ENCODE data around the gene ZHX3. TPM values are rescaled to one million over a fixed set of nuclear protein-coding genes. Genes with fewer than 3 reads are reported as not detected.

ZHX3 gene
- total and polyA plus RNA-seq, 4 donors: 3.2 to 30.0 (median 8.0) TPM

DNA sequence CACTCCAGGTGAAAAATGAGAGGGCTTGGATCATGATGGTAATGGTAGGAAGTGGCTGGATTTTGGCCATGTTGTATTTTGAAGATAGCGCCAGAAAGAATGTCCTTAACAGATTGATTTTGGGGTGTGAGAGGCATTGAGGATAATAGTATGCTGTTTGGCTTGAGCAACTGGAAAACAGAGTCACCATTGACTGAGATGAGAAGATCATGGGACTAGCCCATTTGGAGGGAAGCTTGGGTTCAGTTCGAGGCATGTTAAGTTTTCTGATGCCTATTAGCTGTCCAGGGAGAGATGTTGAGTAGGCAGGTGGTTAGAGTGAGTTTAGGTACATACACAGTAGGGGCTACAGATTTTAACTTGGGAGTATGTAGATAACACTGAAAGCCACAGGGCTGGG lies 156.8 kb downstream of the ZHX3 start:
- 96% methylated on average over 2 of the region's 2 CpGs for WGBS
- no peak for TF ChIP-seq HNF4G (IDR thresholded peaks at IDR 0.05)
- TF ChIP-seq YY1 (IDR thresholded peaks at IDR 0.05): no peak
- no peak for TF ChIP-seq FOXA2 (IDR thresholded peaks at IDR 0.05)
- no peak for TF ChIP-seq RXRA (IDR thresholded peaks at IDR 0.05)
- no peak for TF ChIP-seq HNF4A (conservative IDR thresholded peaks at IDR 0.05)
- TF ChIP-seq, protein P1, sequence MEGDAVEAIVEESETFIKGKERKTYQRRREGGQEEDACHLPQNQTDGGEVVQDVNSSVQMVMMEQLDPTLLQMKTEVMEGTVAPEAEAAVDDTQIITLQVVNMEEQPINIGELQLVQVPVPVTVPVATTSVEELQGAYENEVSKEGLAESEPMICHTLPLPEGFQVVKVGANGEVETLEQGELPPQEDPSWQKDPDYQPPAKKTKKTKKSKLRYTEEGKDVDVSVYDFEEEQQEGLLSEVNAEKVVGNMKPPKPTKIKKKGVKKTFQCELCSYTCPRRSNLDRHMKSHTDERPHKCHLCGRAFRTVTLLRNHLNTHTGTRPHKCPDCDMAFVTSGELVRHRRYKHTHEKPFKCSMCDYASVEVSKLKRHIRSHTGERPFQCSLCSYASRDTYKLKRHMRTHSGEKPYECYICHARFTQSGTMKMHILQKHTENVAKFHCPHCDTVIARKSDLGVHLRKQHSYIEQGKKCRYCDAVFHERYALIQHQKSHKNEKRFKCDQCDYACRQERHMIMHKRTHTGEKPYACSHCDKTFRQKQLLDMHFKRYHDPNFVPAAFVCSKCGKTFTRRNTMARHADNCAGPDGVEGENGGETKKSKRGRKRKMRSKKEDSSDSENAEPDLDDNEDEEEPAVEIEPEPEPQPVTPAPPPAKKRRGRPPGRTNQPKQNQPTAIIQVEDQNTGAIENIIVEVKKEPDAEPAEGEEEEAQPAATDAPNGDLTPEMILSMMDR (IDR thresholded peaks at IDR 0.05; ENCODE audit: low read depth, low read length, missing input control): no peak
- TF ChIP-seq SP1 (IDR thresholded peaks at IDR 0.05): no peak
- no peak for TF ChIP-seq NR2F2 (IDR thresholded peaks at IDR 0.05)
- no peak for TF ChIP-seq TAF1 (conservative IDR thresholded peaks at IDR 0.05)
- TF ChIP-seq, protein P2, sequence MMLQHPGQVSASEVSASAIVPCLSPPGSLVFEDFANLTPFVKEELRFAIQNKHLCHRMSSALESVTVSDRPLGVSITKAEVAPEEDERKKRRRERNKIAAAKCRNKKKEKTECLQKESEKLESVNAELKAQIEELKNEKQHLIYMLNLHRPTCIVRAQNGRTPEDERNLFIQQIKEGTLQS (IDR thresholded peaks at IDR 0.05): no peak
- TF ChIP-seq MAX (IDR thresholded peaks at IDR 0.05): no peak
- H3K4me1 ChIP-seq (ENCODE audit: control insufficient read depth in 4 of 4, insufficient read depth in 4 of 4, low read length in 3 of 4): peaks cover 0 to 4% (median 0%) of the 10 kb centered on the region in 4 donors
- peaks cover 2 to 26% (median 12%) of the 10 kb centered on the region in 4 donors for H3K36me3 ChIP-seq (ENCODE audit: control insufficient read depth in 4 of 4, insufficient read depth in 3 of 4, low read depth in 1 of 4, low read length in 3 of 4)
- H3K27ac ChIP-seq (ENCODE audit: low read depth in 1 of 2, low read length in 2 of 2): no peak overlapping the region
- no peak for DNase-seq (ENCODE audit: low spot score)
- no peaks in the 10 kb centered on the region for H3K27me3 ChIP-seq (ENCODE audit: control insufficient read depth in 4 of 4, insufficient read depth in 4 of 4, low read length in 3 of 4)
- no peaks in the 10 kb centered on the region for H3K9me3 ChIP-seq (ENCODE audit: control insufficient read depth in 4 of 4, low read length in 3 of 4)
- H3K4me3 ChIP-seq (ENCODE audit: low read depth in 1 of 3, low read length in 3 of 3): no peak overlapping the region
- no peak overlapping the region for H3K9ac ChIP-seq (ENCODE audit: low read depth in 1 of 2, low read length in 2 of 2)

DNA sequence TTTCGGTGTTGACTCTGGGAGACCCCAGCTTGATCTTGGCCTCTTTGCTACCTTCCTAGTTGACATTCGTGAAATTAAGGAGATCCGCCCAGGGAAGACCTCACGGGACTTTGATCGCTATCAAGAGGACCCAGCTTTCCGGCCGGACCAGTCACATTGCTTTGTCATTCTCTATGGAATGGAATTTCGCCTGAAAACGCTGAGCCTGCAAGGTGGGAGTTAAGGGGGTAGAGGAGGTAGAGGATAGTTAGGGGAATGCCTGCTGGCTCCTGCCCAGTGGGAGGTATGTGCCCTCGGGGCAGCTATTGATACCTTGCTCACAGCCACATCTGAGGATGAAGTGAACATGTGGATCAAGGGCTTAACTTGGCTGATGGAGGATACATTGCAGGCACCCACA lies 158.0 kb downstream of the ZHX3 start:
- Histone ChIP-seq H3K9me3 (ENCODE audit: control insufficient read depth in 4 of 4, low read length in 3 of 4) (no peaks in the 10 kb centered on the region), H3K4me1 (ENCODE audit: control insufficient read depth in 4 of 4, insufficient read depth in 4 of 4, low read length in 3 of 4) (peaks cover 0 to 4% (median under 1%) of the 10 kb centered on the region in 4 donors), H3K36me3 (ENCODE audit: control insufficient read depth in 4 of 4, insufficient read depth in 3 of 4, low read depth in 1 of 4, low read length in 3 of 4) (peaks cover 2 to 15% (median 6%) of the 10 kb centered on the region in 4 donors), H3K27me3 (ENCODE audit: control insufficient read depth in 4 of 4, insufficient read depth in 4 of 4, low read length in 3 of 4) (no peaks in the 10 kb centered on the region), H3K27ac (ENCODE audit: low read depth in 1 of 2, low read length in 2 of 2) (no peak overlapping the region), H3K4me3 (ENCODE audit: low read depth in 1 of 3, low read length in 3 of 3) (no peak overlapping the region), H3K9ac (ENCODE audit: low read depth in 1 of 2, low read length in 2 of 2) (no peak overlapping the region)
- DNase-seq (ENCODE audit: low spot score): no peak
- 93% methylated on average over 10 of the region's 10 CpGs for WGBS
- TF ChIP-seq YY1 (IDR thresholded peaks at IDR 0.05) (no peak), NR2F2 (IDR thresholded peaks at IDR 0.05) (no peak), HNF4G (IDR thresholded peaks at IDR 0.05) (no peak), HNF4A (conservative IDR thresholded peaks at IDR 0.05) (no peak), FOXA2 (IDR thresholded peaks at IDR 0.05) (no peak), JUND (IDR thresholded peaks at IDR 0.05) (no peak), SP1 (IDR thresholded peaks at IDR 0.05) (no peak), MAX (IDR thresholded peaks at IDR 0.05) (no peak), REST (IDR thresholded peaks at IDR 0.05) (no peak), RXRA (IDR thresholded peaks at IDR 0.05) (no peak), RAD21 (IDR thresholded peaks at IDR 0.05) (no peak), GABPA (IDR thresholded peaks at IDR 0.05 in 1 of 2, conservative IDR thresholded peaks at IDR 0.05 in 1 of 2) (no peak), EGR1 (IDR thresholded peaks at IDR 0.05; ENCODE audit: low read depth in 2 of 2) (no peak), TAF1 (conservative IDR thresholded peaks at IDR 0.05) (no peak)
- TF ChIP-seq, protein P3, sequence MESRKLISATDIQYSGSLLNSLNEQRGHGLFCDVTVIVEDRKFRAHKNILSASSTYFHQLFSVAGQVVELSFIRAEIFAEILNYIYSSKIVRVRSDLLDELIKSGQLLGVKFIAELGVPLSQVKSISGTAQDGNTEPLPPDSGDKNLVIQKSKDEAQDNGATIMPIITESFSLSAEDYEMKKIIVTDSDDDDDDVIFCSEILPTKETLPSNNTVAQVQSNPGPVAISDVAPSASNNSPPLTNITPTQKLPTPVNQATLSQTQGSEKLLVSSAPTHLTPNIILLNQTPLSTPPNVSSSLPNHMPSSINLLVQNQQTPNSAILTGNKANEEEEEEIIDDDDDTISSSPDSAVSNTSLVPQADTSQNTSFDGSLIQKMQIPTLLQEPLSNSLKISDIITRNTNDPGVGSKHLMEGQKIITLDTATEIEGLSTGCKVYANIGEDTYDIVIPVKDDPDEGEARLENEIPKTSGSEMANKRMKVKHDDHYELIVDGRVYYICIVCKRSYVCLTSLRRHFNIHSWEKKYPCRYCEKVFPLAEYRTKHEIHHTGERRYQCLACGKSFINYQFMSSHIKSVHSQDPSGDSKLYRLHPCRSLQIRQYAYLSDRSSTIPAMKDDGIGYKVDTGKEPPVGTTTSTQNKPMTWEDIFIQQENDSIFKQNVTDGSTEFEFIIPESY (IDR thresholded peaks at IDR 0.05): no peak
- TF ChIP-seq, protein P1 (IDR thresholded peaks at IDR 0.05; ENCODE audit: low read depth, low read length, missing input control): no peak
- TF ChIP-seq, protein P2 (IDR thresholded peaks at IDR 0.05): no peak

All from liver (tissue), 9 donors.